Right lobe of liver (tissue), 4 donors: ENCODE data around the gene PHF3.

Experiments
- CTCF ChIP-seq, 4 donors: fragments of 200-600 bp in 3 of 4; fragments of 450-650 bp in 1 of 4; IDR thresholded peaks; one replicate each; pipeline versions ENCODE4 v1.5.1 to v1.8.0; 2016 to 2022; ENCODE audit warnings: antibody characterized with exemption in 4 of 4, mild to moderate bottlenecking in 2 of 4
- POLR2A ChIP-seq: fragments of 450-650 bp; IDR thresholded peaks from one replicate; pipeline ENCODE4 v1.6.1; 2017; ENCODE audit warnings: antibody characterized with exemption, mild to moderate bottlenecking
- donor health status: DM: no; HTN: no; CAD: no.
- donor health status: DM: no; HTN: no; CAD: no.
- donor health status: DM: no; HTN: yes; CAD: no.

- TF ChIP-seq POLR2A = no peak
- no peak for TF ChIP-seq CTCF (IDR thresholded peaks at IDR 0.05)
These were observed 28.3 kb downstream of the PHF3 start for GRCh38 chr6:63663956-63664281.
